Heart left ventricle (tissue), 13 donors: Measurements from ENCODE around the gene ADAMTS12.

Experiments
- POLR2A ChIP-seq, 2 donors: fragments of 450-650 bp; IDR thresholded peaks; one replicate each; pipeline ENCODE4 v1.6.1; 2017; ENCODE audit warnings: antibody characterized with exemption in 2 of 2, mild to moderate bottlenecking in 2 of 2, moderate library complexity in 2 of 2
- TF ChIP-seq, protein P1 (sequence below), 12 donors: fragments of 200-600 bp; sonication (generic) in 4 of 12; IDR thresholded peaks; one replicate each; pipeline versions ENCODE4 v1.5.0 to v1.8.0; 2018 to 2022; ENCODE audit warnings: antibody characterized with exemption in 12 of 12, mild to moderate bottlenecking in 5 of 12
- donor health status: ischemic (EF 13 %, LVEDD 7.1; RV severe dilation, severe dysfunction).
- donor health status: DM: no; HTN: yes; CAD: no.
- donor health status: DM: no; HTN: no; CAD: no.
- donor health status: ischemic (EF 25% LVEDD 6.9; RV normal size, moderate dysfunction).
- donor health status: ischemic (EF 25% LVEDD 5.7; RV mildly dilated, moderate dysfunction).
- donor health status: ischemic (EF 35%, LVEDD 5.7; RV mildly dilated, moderate dysfunction).
- donor health status: nonischemic (EF 11% LVEDD 7.7; RV severe dilation, severe dysfunction).
- donor health status: DM: yes; HTN: yes; CAD: no.
- donor health status: PGD.
- donor health status: ischemic (EF 29% LVEDD 5.4; RV normal size, mild dysfunction).
- donor health status: nonischemic (EF 23%, LVEDD 6.1; RV moderate dilation, normal function).

DNA sequence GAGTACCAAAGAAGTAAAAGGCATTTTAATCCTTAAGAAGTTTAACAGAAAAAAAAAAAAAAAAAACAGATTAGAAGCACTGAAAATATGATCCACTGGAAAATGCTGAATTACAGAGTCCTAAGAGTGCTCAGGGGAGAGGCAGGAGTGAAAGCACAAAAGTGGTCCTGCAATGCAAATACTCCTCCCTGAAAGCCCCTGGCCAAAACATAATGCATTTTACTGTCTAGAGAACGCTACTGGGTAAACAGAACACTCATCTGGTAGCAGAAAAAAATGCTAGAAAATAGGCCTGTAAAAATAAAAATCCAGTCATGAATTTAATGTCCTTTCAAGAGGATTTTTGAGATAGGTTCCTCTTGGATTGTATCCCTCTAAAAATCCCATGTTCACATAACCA is 81.9 kb downstream of the ADAMTS12 start:
- TF ChIP-seq, protein P1, sequence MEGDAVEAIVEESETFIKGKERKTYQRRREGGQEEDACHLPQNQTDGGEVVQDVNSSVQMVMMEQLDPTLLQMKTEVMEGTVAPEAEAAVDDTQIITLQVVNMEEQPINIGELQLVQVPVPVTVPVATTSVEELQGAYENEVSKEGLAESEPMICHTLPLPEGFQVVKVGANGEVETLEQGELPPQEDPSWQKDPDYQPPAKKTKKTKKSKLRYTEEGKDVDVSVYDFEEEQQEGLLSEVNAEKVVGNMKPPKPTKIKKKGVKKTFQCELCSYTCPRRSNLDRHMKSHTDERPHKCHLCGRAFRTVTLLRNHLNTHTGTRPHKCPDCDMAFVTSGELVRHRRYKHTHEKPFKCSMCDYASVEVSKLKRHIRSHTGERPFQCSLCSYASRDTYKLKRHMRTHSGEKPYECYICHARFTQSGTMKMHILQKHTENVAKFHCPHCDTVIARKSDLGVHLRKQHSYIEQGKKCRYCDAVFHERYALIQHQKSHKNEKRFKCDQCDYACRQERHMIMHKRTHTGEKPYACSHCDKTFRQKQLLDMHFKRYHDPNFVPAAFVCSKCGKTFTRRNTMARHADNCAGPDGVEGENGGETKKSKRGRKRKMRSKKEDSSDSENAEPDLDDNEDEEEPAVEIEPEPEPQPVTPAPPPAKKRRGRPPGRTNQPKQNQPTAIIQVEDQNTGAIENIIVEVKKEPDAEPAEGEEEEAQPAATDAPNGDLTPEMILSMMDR (IDR thresholded peaks at IDR 0.05): no peak
- TF ChIP-seq POLR2A (IDR thresholded peaks at IDR 0.05): no peak
